Karpas-422 (cell line): ENCODE data around the gene PHYKPL. TPM values are rescaled to one million over a fixed set of nuclear protein-coding genes. Genes with fewer than 3 reads are reported as not detected.

ENCODE experiments used
- DNase-seq: peaks from one replicate; pipeline ENCODE4 v3.0.0-alpha.2; 2015
- H2AFZ ChIP-seq: fragments of 200-600 bp; sonication (generic); 2 replicates; pipeline ENCODE4 v1.6.1; 2014; ENCODE audit warnings: antibody characterized with exemption, low read length, mixed read lengths
- H3K27ac ChIP-seq: fragments of 200-600 bp; sonication (generic); 2 replicates; pipeline ENCODE4 v1.5.1; 2014; ENCODE audit warnings: mild to moderate bottlenecking, low read length, moderate library complexity
- H3K27me3 ChIP-seq: fragments of 200-600 bp; sonication (generic); 2 replicates; pipeline ENCODE4 v1.6.1; 2014; ENCODE audit warnings: low read length, mixed read lengths
- H3K36me3 ChIP-seq: fragments of 200-600 bp; sonication (generic); 2 replicates; pipeline ENCODE4 v1.6.1; 2014; ENCODE audit warnings: low read length, mixed read lengths; ENCODE audit not compliant: insufficient read depth
- H3K4me1 ChIP-seq: fragments of 200-600 bp; sonication (generic); 2 replicates; pipeline ENCODE4 v1.6.1; 2014; ENCODE audit warnings: mild to moderate bottlenecking, low read length, mixed read lengths
- H3K4me2 ChIP-seq: fragments of 200-600 bp; sonication (generic); 2 replicates; pipeline ENCODE4 v1.6.1; 2014; ENCODE audit warnings: low read length, low read depth, mild to moderate bottlenecking; ENCODE audit not compliant: poor library complexity, severe bottlenecking
- H3K4me3 ChIP-seq: fragments of 200-600 bp; sonication (generic); 2 replicates; pipeline ENCODE4 v1.5.1; 2014; ENCODE audit warnings: mild to moderate bottlenecking, antibody characterized with exemption, low read length, mixed read lengths
- H3K79me2 ChIP-seq: fragments of 200-600 bp; sonication (generic); 2 replicates; pipeline ENCODE4 v1.6.1; 2014; ENCODE audit warnings: mild to moderate bottlenecking, low read length, mixed read lengths
- H3K9ac ChIP-seq: fragments of 200-600 bp; sonication (generic); 2 replicates; pipeline ENCODE4 v1.6.0; 2014; ENCODE audit warnings: low read length
- H3K9me2 ChIP-seq: fragments of 200-600 bp; sonication (generic), shearing (Covaris generic); replicated peaks from 2 replicates; pipeline ENCODE4 v1.6.0; 2014; ENCODE audit warnings: mild to moderate bottlenecking, low read length, moderate library complexity; ENCODE audit not compliant: insufficient read depth
- H3K9me3 ChIP-seq: fragments of 300-700, 200-600 bp; sonication (generic); 2 replicates; pipeline ENCODE4 v1.6.1; 2014; ENCODE audit warnings: low read length, mixed read lengths
- H4K20me1 ChIP-seq: fragments of 200-600 bp; sonication (generic); 2 replicates; pipeline ENCODE4 v1.6.1; 2014; ENCODE audit warnings: mild to moderate bottlenecking, antibody characterized with exemption, low read length, low read depth; ENCODE audit not compliant: insufficient read depth
- total RNA-seq: library from RNA; depleted of rRNA; stranded (reverse); fragments of >200 nt; shearing (Covaris generic); gene quantifications from 2 replicates; pipeline ENCODE4 v1.2.3, GENCODE V29; 2014; ENCODE audit warnings: low replicate concordance; rRNA removed

Gene PHYKPL
- total RNA-seq, 1 experiment from 2014 or later = 116 TPM

- Histone ChIP-seq H3K9me3 (no peaks in the 10 kb centered on the region), H3K4me1 (peaks cover 6% of the 10 kb centered on the region), H3K9me2 (no peaks in the 10 kb centered on the region), H3K4me2 (no peak overlapping the region), H3K27ac (no peak overlapping the region), H3K79me2 (no peaks in the 10 kb centered on the region), H2AFZ (no peak overlapping the region), H3K27me3 (no peaks in the 10 kb centered on the region), H3K9ac (no peak overlapping the region), H3K4me3 (no peak overlapping the region), H4K20me1 (no peaks in the 10 kb centered on the region), H3K36me3 (no peaks in the 10 kb centered on the region)
- DNase-seq = no peak
Measured at GRCh38 chr5:178170455-178170854, 62.1 kb downstream of the PHYKPL start.

GRCh38 chr5:178165581-178165980 lies 67.0 kb downstream of the PHYKPL start:
- Histone ChIP-seq H3K4me2 (no peak overlapping the region), H3K4me3 (no peak overlapping the region), H3K9me2 (no peaks in the 10 kb centered on the region), H3K79me2 (no peaks in the 10 kb centered on the region), H4K20me1 (no peaks in the 10 kb centered on the region), H3K9ac (no peak overlapping the region), H2AFZ (no peak overlapping the region), H3K4me1 (peaks cover 16% of the 10 kb centered on the region), H3K36me3 (no peaks in the 10 kb centered on the region), H3K27ac (no peak overlapping the region), H3K9me3 (no peaks in the 10 kb centered on the region), H3K27me3 (no peaks in the 10 kb centered on the region)
- DNase-seq = no peak

GRCh38 chr5:178163772-178164735 lies 68.5 kb downstream of the PHYKPL start:
- Histone ChIP-seq H3K27ac (no peak overlapping the region), H3K9me2 (no peaks in the 10 kb centered on the region), H3K4me2 (peak overlapping the region; percentile 38), H3K36me3 (no peaks in the 10 kb centered on the region), H3K27me3 (no peaks in the 10 kb centered on the region), H3K4me3 (no peak overlapping the region; the same call in 1 of the 2 replicates), H3K9me3 (no peaks in the 10 kb centered on the region), H4K20me1 (no peaks in the 10 kb centered on the region), H2AFZ (no peak overlapping the region; the same call in 1 of the 2 replicates), H3K9ac (no peak overlapping the region), H3K4me1 (peaks cover 16% of the 10 kb centered on the region), H3K79me2 (no peaks in the 10 kb centered on the region)
- DNase-seq = peak; percentile 95

GRCh38 chr5:178162481-178162880 lies 70.1 kb downstream of the PHYKPL start:
- no peaks in the 10 kb centered on the region for H4K20me1 ChIP-seq
- no peaks in the 10 kb centered on the region for H3K79me2 ChIP-seq
- no peak overlapping the region for H3K9ac ChIP-seq
- H2AFZ ChIP-seq = no peak overlapping the region
- no peak overlapping the region for H3K4me3 ChIP-seq
- no peak overlapping the region for H3K4me2 ChIP-seq
- no peaks in the 10 kb centered on the region for H3K9me3 ChIP-seq
- H3K4me1 ChIP-seq = peaks cover 10% of the 10 kb centered on the region
- no peaks in the 10 kb centered on the region for H3K9me2 ChIP-seq
- H3K27me3 ChIP-seq = no peaks in the 10 kb centered on the region
- no peak for DNase-seq
- no peak overlapping the region for H3K27ac ChIP-seq
- no peaks in the 10 kb centered on the region for H3K36me3 ChIP-seq

GRCh38 chr5:178160176-178160575 lies 72.4 kb downstream of the PHYKPL start:
- H3K9me3 ChIP-seq = no peaks in the 10 kb centered on the region
- no peak overlapping the region for H2AFZ ChIP-seq
- H3K27me3 ChIP-seq = no peaks in the 10 kb centered on the region
- H3K4me3 ChIP-seq = no peak overlapping the region
- H4K20me1 ChIP-seq = no peaks in the 10 kb centered on the region
- no peaks in the 10 kb centered on the region for H3K36me3 ChIP-seq
- no peak overlapping the region for H3K9ac ChIP-seq
- no peaks in the 10 kb centered on the region for H3K79me2 ChIP-seq
- peaks cover 16% of the 10 kb centered on the region for H3K4me1 ChIP-seq
- H3K27ac ChIP-seq = no peak overlapping the region
- no peak overlapping the region for H3K4me2 ChIP-seq
- no peak for DNase-seq
- H3K9me2 ChIP-seq = no peaks in the 10 kb centered on the region

Other genes starting within 250 kb of the PHYKPL start
- gene PROP1, start 236.6 kb downstream of the PHYKPL start, total RNA-seq = not detected in 2 replicates
- 1.2 and 4.1 TPM in 2 replicates for gene N4BP3, start 119.3 kb downstream of the PHYKPL start, total RNA-seq
- 42.9 and 59.2 TPM in 2 replicates for gene RMND5B, start 101.8 kb downstream of the PHYKPL start, total RNA-seq
- 264 and 330 TPM in 2 replicates for gene NHP2, start 78.9 kb downstream of the PHYKPL start, total RNA-seq
- gene GMCL2, start 45.4 kb downstream of the PHYKPL start, total RNA-seq = not detected in 2 replicates
- gene HNRNPAB, start 28.3 kb downstream of the PHYKPL start, total RNA-seq = 75.7 and 136 TPM in 2 replicates